Endometrial microvascular endothelial cells (primary cell): ENCODE data around the gene CA11. TPM values are rescaled to one million over a fixed set of nuclear protein-coding genes. Genes with fewer than 3 reads are reported as not detected.
"Not testable (repeated sequence)": the region's sequence is repeated elsewhere in the genome, so short reads cannot be mapped to it uniquely, and the experiment has no call there.

Experiments
- in situ Hi-C: cut with HindIII; loops from 2 replicates; pipeline ENCODE4 v1.10.0; 2017; ENCODE audit warnings: low sequenced_read_pairs, low pct_unique_long_range_greater_than_20kb; ENCODE audit errors: inconsistent ontology term
- total RNA-seq: library from RNA; depleted of rRNA; stranded (reverse); fragments of >200 nt; gene quantifications from one replicate; pipeline ENCODE4 v1.2.3, GENCODE V29; 2015; ENCODE audit errors: inconsistent ontology term

The CA11 gene
- total RNA-seq, 1 donor from 2014 or later, result 0.28 TPM

- in situ Hi-C loops, result no loop called here
These were observed 12.6 kb downstream of the CA11 start for GRCh38 chr19:48633148-48634035.

DNA sequence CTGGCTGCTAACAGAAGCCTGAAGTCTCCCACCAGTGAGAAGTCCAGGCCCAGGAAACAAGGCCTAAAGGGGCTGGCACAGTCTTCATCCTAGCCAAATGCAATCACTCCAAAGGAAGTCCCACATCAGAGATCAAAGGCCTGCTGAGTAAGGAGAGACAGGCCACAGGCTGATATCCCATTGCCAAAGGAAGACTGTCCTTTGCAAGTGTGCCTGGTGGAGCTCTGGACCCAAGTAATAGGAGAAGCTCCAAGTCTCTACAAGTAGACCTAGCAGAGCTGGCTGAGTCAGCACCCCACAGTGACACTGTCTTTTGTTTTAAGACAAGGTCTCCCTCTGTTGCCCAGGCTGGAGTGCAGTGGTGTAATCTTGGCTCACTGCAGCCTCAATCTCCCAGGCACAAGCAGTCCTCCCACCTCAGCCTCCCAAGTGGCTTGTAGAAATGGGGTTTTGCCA is 13.3 kb downstream of the CA11 start:
- in situ Hi-C loops, result no loop called here

- in situ Hi-C loops, result not testable (repeated sequence)
These were observed 13.7 kb downstream of the CA11 start for GRCh38 chr19:48632286-48632685.

DNA sequence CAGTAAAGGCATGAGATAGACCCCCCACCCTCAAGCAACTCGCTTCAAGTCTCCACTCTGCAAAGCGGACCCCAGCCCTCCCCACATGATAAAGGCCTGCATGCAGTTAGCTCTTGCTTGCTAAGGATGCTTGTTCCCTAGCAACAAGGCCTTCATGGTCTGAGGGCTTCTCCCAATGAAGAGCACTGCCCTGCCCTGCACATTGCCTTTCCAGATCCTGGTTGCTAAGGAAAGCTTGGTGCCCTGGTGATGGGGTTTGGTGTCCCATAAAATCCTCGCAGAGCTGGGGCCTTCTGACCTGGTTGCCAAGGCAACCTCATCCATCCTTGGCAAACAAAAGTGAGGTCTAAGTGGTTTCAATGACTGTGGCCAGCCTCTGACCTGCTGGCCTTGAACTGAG is 14.8 kb downstream of the CA11 start:
- in situ Hi-C loops, result no loop called here

DNA sequence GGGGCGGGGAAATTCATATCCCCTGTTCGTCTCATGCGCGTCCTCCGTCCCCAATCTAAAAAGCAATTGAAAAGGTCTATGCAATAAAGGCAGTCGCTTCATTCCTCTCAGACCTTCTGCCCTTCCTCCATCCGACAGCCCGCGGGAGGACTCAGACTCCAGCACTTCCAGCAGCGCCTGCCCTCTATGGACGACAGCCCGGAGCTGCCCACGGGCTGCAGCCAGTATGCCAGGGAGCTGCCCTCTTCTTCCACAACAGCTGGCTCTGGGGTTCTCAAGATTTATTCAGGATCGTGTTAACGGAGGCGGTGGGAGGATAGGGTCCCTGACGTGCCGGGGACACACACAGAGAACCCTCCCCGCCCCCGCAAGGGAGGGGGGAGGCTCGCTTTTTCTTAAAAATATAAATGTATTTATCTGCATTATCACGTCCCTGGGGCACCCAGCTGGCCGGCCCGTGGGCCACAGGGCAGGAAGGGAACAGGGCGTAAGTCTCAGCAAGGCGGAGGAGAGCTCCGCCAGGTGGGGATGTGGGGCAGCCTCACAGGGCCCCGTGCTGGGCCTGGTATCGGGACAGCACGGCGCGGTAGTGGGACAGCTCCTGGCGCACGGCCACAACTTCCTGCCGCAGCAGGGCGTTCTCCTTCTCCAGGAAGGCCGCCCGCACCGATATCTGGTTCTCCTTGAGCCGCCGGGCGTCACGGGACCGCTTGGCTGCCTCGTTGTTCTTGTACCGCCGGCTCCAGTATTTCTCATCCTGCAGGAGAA is 15.5 kb downstream of the CA11 start:
- in situ Hi-C loops, result no loop called here

GRCh38 chr19:48629599-48630295 is 16.2 kb downstream of the CA11 start:
- in situ Hi-C loops, result no loop called here

DNA sequence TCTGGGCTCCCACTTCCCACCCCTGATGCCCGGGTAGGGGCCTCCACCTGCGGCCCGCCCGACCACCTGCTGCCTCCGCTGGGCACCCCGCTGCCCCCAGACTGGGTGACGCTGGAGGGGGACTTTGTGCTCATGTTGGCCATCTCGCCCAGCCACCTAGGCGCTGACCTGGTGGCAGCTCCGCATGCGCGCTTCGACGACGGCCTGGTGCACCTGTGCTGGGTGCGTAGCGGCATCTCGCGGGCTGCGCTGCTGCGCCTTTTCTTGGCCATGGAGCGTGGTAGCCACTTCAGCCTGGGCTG is 16.7 kb downstream of the CA11 start:
- in situ Hi-C loops, result no loop called here

DNA sequence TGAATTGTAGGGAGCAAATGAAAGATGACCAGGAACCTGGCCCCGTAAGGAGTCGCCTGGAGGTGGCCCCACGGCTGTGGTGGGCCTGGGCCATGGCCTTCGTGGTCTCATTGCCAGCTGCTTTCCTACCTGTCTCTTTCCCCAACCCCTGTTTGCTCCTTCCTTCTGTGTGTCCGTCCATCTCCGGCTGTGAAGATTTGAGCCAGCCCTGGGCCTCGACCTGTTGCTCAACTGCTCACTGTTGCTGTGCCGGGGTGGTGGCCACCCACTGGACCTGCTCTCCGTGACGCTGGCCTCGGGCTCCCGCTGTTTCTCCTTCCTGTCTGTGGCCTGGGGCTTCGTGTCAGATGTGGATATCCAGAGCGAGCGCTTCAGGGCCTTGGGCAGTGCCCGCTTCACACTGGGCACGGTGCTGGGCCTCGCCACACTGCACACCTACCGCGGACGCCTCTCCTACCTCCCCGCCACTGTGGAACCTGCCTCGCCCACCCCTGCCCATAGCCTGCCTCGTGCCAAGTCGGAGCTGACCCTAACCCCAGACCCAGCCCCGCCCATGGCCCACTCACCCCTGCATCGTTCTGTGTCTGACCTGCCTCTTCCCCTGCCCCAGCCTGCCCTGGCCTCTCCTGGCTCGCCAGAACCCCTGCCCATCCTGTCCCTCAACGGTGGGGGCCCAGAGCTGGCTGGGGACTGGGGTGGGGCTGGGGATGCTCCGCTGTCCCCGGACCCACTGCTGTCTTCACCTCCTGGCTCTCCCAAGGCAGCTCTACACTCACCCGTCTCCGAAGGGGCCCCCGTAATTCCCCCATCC is 17.3 kb downstream of the CA11 start:
- in situ Hi-C loops, result no loop called here

GRCh38 chr19:48627865-48628314 is 18.1 kb downstream of the CA11 start:
- in situ Hi-C loops, result no loop called here

DNA sequence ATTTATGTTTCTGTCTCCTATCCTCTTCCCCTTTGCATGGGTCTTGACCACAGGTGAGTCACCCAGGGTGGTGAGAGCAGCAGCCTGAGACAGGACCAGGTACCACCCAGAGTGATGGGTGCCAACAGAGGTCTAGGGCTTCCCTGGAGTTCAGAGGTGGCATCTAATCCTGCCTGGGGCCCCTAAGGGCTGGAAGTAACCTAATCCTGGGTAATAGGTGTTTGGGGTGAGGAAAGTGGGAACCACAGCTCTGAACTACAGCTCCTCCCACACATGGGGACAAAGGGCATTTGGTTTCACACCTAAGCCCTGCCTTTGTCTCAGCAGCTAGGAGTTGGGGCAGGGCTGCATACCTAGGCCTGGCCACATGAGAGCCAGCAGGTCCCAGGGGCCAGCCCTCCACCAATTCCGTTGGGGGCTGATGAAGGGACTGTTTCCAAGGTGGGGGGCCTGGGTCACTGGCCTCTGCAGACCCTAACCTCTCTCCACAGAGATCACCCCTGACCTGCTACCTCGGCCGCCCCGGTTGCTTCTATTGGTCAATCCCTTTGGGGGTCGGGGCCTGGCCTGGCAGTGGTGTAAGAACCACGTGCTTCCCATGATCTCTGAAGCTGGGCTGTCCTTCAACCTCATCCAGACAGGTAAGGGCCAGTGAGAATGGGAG is 18.7 kb downstream of the CA11 start:
- in situ Hi-C loops, result no loop called here

- in situ Hi-C loops, result no loop called here
These were observed 20.1 kb downstream of the CA11 start for GRCh38 chr19:48625891-48626327.

DNA sequence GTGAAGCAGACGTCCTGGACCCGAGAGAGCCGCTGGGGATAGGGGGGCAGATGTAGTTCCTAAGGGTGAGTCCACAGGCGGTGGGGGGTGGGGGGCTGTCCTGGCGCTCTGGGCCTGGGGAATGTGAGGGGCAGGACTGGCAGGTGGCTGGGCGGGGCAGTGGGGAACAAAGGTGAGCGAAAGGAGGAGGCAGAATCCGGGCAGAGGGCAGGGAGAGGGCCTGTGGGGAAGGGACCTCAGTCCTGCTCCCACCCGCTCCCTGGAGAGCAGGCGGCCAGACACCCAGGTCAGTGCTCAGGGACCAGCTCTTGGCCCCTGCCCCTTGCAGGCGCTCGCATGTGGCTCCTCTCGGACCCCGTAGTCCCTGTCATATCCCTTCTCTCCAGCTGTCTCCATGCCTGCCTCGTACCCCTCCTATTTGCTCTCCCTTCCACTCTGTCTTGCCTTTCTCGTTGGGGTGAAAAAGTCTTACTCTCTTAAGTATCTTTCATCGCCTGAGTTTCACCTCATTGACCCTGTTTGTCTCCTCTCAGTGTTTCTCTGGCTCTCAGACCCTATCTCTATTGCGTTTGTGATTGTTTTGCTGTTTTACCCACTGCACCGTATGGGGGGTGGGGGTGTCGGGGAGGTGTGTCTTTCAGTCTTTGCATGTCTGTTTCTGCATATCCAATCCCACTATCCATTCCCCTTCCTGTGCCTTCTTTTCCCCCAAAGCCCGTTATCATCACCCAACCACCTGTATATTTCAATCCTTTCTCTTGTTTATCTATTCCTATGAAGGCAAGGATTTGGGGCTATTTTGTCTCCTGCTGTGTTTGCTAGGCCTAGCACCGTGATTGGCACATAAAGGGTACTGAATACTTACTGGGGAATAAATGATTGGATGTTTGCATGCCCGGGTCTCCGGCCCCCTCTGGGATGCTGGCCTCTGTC is 20.9 kb downstream of the CA11 start:
- in situ Hi-C loops, result loop anchor here (25.0 kb wide), 1 partner anchor 163 kb away; the partner anchor contains the start of genes CYTH2 and KCNJ14

- in situ Hi-C loops, result loop anchor here (25.0 kb wide), 1 partner anchor 162 kb away; the partner anchor contains the start of genes CYTH2 and KCNJ14
These were observed 21.9 kb downstream of the CA11 start for GRCh38 chr19:48624067-48624594.

DNA sequence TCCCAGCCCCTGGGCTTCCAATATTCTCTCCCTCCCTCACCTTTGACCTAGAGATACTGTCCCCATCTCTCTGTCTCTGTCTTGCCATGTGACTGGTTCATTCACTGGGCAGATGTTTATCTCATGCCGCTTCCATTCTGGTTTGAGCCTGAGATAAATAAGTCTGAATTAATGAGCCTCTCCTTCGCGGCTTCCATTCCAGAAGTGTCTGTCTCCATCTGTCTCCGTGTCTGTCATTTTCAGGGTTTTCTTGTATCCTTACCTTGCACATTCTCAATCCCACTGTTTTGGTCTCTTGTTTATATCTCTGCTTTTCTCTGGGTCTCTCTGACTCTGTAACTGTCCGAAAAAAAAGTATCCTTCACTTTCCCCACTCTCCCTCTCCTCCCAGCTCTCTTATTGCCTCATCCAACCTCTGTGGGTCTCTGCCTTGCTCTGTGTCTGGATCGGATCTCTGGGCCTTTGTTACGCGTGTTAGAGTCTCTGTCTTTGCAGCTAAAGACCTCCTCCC is 22.4 kb downstream of the CA11 start:
- in situ Hi-C loops, result loop anchor here (25.0 kb wide), 1 partner anchor 161 kb away; the partner anchor contains the start of genes CYTH2 and KCNJ14

DNA sequence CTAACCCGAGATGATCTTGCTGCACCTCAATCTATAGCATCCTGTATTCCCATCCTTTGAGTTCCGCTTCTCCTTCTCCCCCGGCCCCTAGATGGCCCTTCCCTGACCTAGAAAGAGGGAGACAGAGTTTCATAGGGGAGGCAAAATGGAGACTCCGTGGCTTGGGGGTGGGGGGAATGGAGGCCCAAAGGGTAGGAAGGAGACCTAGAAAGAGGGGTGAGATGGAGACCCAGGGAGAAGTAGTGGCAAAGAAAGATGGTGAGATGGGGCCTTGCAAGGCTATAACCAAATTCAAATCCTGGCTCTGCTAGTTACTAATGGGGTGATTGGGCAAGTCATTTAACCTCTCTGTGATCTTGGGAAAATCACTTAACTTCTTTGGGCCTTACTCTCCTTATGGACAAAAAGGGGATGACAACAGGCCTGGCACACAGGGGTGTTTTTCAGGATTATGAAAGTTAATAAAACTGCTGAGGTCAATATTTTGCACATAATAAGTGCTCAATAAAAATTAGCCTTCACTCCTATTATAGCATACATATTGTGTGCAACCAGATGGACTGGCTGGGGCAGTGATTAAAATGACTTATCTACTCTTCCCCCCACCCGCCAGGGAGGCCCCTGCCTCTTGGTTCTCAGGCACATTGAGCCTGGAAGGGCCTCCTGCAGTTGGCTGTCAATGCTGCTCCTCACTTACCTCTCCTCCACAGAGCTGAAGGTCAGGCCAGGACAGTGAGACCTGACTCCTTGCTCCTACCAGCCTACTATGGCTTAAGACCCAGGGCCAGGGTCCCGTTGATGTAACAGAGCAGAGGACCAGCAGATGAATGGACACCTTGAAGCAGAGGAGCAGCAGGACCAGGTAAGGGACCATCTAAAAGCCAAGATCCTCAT is 26.0 kb downstream of the CA11 start:
- in situ Hi-C loops, result loop anchor here (25.0 kb wide), 1 partner anchor 158 kb away; the partner anchor contains the start of genes CYTH2 and KCNJ14
